HepG2 (cell line): ENCODE results near the gene TLR9. TPM values are rescaled to one million over a fixed set of nuclear protein-coding genes. Genes with fewer than 3 reads are reported as not detected.
A peak's percentile ranks its signal among the peaks of the same experiment; 100 is the strongest.

Source experiments
- ATAC-seq: fragments of 200-7000 bp; cut with Tn5 transposase; 3 replicates; pipeline ENCODE4 v1.9.1; 2020; ENCODE audit warnings: mild to moderate bottlenecking, moderate library complexity
- BruUV-seq: library from RNA; stranded (reverse); fragments of 400-500 nt; replicated peaks from 2 replicates; lab custom pipeline; 2021; lab: Mats Ljungman, UMichigan
- CTCF ChIA-PET: fragments of 300-600 bp; formaldehyde crosslinking; extraction: SDS; loops from one replicate; lab custom pipeline; 2021; ENCODE audit warnings: low total read pairs, inconsistent platforms, low intra/inter-chr PET ratio; lab: Yijun Ruan, JAX
- POLR2A ChIA-PET: fragments of 350-600 bp; sonication (Branson Sonifier 250); formaldehyde crosslinking; loops from one replicate; lab custom pipeline; 2020; ENCODE audit warnings: antibody characterized with exemption, inconsistent platforms; lab: Yijun Ruan, JAX
- DNase-seq: peaks from one replicate; pipeline ENCODE4 v3.0.0-alpha.2; 2015; ENCODE audit warnings: low spot score
- FAIRE-seq: peaks from 3 replicates; lab custom pipeline; 2011; peaks lifted over from hg19 to GRCh38; lab: Jason Lieb, UNC
- H2AFZ ChIP-seq: one replicate; pipeline ENCODE4 v1.6.1; 2011; ENCODE audit warnings: low read length, inconsistent platforms
- H3K27ac ChIP-seq: fragments of 300-600 bp; 3 replicates; pipeline ENCODE4 v1.8.0; 2011; ENCODE audit warnings: mixed run types, mild to moderate bottlenecking, mixed read lengths, low read length, inconsistent platforms; ENCODE audit not compliant: insufficient read depth; ENCODE audit errors: extremely low read length
- H3K27me3 ChIP-seq, 2 experiments: fragments of 200-600 bp in 1 of 2; 2 replicates in 1 of 2; 3 replicates in 1 of 2; pipeline versions ENCODE4 v1.6.0 to v1.8.0; 2011; ENCODE audit warnings: low read length in 2 of 2, mild to moderate bottlenecking in 2 of 2, moderate library complexity in 2 of 2, inconsistent platforms in 1 of 2; ENCODE audit not compliant: insufficient read depth in 2 of 2, control insufficient read depth in 1 of 2
- H3K36me3 ChIP-seq, 2 experiments: fragments of 200-600 bp in 1 of 2; replicated peaks in 1 of 2; 2 replicates in 1 of 2; 3 replicates in 1 of 2; pipeline versions ENCODE4 v1.5.1 to v1.8.0; 2011; ENCODE audit warnings: low read length in 2 of 2, inconsistent platforms in 1 of 2; ENCODE audit not compliant: insufficient read depth in 2 of 2, control insufficient read depth in 1 of 2
- H3K4me1 ChIP-seq: 2 replicates; pipeline ENCODE4 v1.5.1; 2012; ENCODE audit warnings: low read length, inconsistent platforms; ENCODE audit not compliant: insufficient read depth
- H3K4me2 ChIP-seq: 2 replicates; pipeline ENCODE4 v1.6.0; 2011; ENCODE audit warnings: low read depth, low read length, inconsistent platforms
- H3K4me3 ChIP-seq, 3 experiments: fragments of 200-600 bp in 1 of 3; sonication (generic), shearing (Covaris generic) in 1 of 3; replicated peaks in 1 of 3; 2 replicates each; pipeline ENCODE4 v1.5.1; 2011 to 2016; ENCODE audit warnings: low read length in 3 of 3, inconsistent platforms in 2 of 3, low read depth in 2 of 3, mild to moderate bottlenecking in 2 of 3, control low read depth in 1 of 3, mixed read lengths in 1 of 3; ENCODE audit not compliant: insufficient read depth in 1 of 3
- H3K79me2 ChIP-seq: one replicate; pipeline ENCODE4 v1.6.1; 2011; ENCODE audit warnings: low read length, inconsistent platforms; ENCODE audit not compliant: insufficient read depth
- H3K9ac ChIP-seq: 2 replicates; pipeline ENCODE4 v1.6.0; 2011; ENCODE audit warnings: mild to moderate bottlenecking, low read depth, low read length, inconsistent platforms; ENCODE audit not compliant: insufficient read depth
- H3K9me3 ChIP-seq: 2 replicates; pipeline ENCODE4 v1.5.1; 2012; ENCODE audit warnings: mild to moderate bottlenecking, low read length
- H4K20me1 ChIP-seq: 2 replicates; pipeline ENCODE4 v1.6.0; 2011; ENCODE audit warnings: inconsistent platforms, mild to moderate bottlenecking, low read length, moderate library complexity; ENCODE audit not compliant: insufficient read depth
- ASH2L ChIP-seq: fragments of 300-600, 200-600 bp; sonication (generic); IDR thresholded peaks from 2 replicates; pipeline ENCODE4 v1.7.0; 2017; ENCODE audit warnings: low read depth, mild to moderate bottlenecking, moderate library complexity, mixed read lengths, low read length; ENCODE audit not compliant: insufficient read length
- CTCF ChIP-seq: sonication (generic); formaldehyde crosslinking; IDR thresholded peaks from 2 replicates; pipeline ENCODE4 v1.5.0; 2020; ENCODE audit warnings: mild to moderate bottlenecking, missing genetic modification reagents, moderate library complexity
- HOXD1 ChIP-seq: sonication (generic); formaldehyde crosslinking; IDR thresholded peaks from 2 replicates; pipeline ENCODE4 v1.5.0; 2020; ENCODE audit warnings: missing genetic modification reagents
- MAF1 ChIP-seq: sonication (generic); formaldehyde crosslinking; IDR thresholded peaks from 2 replicates; pipeline ENCODE4 v1.5.0; 2020; ENCODE audit warnings: missing genetic modification reagents, borderline replicate concordance
- MXI1 ChIP-seq: IDR thresholded peaks from 3 replicates; pipeline ENCODE4 v1.6.1; 2012; ENCODE audit warnings: low read depth, low read length, inconsistent platforms, borderline replicate concordance
- NFYB ChIP-seq: sonication (generic); formaldehyde crosslinking; IDR thresholded peaks from 2 replicates; pipeline ENCODE4 v1.4.0; 2020; ENCODE audit warnings: missing genetic modification reagents
- STAT5B ChIP-seq: sonication (generic); formaldehyde crosslinking; IDR thresholded peaks from 2 replicates; pipeline ENCODE4 v1.4.0; 2020; ENCODE audit warnings: missing genetic modification reagents
- TMF1 ChIP-seq: sonication (generic); formaldehyde crosslinking; IDR thresholded peaks from 2 replicates; pipeline ENCODE4 v1.8.1; 2022; ENCODE audit warnings: low read depth, missing genetic modification reagents
- TRIM24 ChIP-seq: sonication (generic); formaldehyde crosslinking; IDR thresholded peaks from 2 replicates; pipeline ENCODE4 v1.8.0; 2022; ENCODE audit warnings: mild to moderate bottlenecking, missing genetic modification reagents
- ZBTB20 ChIP-seq: sonication (generic); formaldehyde crosslinking; IDR thresholded peaks from 2 replicates; pipeline ENCODE4 v1.8.1; 2023; ENCODE audit warnings: missing genetic modification reagents, low read depth, mild to moderate bottlenecking, borderline replicate concordance
- ZBTB38 ChIP-seq: sonication (generic); formaldehyde crosslinking; IDR thresholded peaks from 2 replicates; pipeline ENCODE4 v1.5.1; 2020; ENCODE audit warnings: mild to moderate bottlenecking, missing genetic modification reagents
- ZNF234 ChIP-seq: sonication (generic); formaldehyde crosslinking; conservative IDR thresholded peaks from 2 replicates; pipeline ENCODE4 v1.5.1; 2020; ENCODE audit warnings: mild to moderate bottlenecking, missing genetic modification reagents
- ZNF451 ChIP-seq: sonication (generic); formaldehyde crosslinking; IDR thresholded peaks from 2 replicates; pipeline ENCODE4 v1.5.0; 2020; ENCODE audit warnings: mild to moderate bottlenecking, missing genetic modification reagents
- ZNF552 ChIP-seq: sonication (generic); formaldehyde crosslinking; IDR thresholded peaks from 2 replicates; pipeline ENCODE4 v1.9.0; 2022; ENCODE audit warnings: missing genetic modification reagents, mild to moderate bottlenecking, borderline replicate concordance
- ZNF572 ChIP-seq: sonication (generic); formaldehyde crosslinking; IDR thresholded peaks from 2 replicates; pipeline ENCODE4 v1.5.1; 2020; ENCODE audit warnings: mild to moderate bottlenecking, missing genetic modification reagents
- ZNF687 ChIP-seq: sonication (generic); formaldehyde crosslinking; IDR thresholded peaks from 2 replicates; pipeline ENCODE4 v1.5.1; 2020; ENCODE audit warnings: mild to moderate bottlenecking, missing genetic modification reagents, moderate library complexity
- ZNF766 ChIP-seq: sonication (generic); formaldehyde crosslinking; IDR thresholded peaks from 2 replicates; pipeline ENCODE4 v1.5.0; 2020; ENCODE audit warnings: missing genetic modification reagents, borderline replicate concordance
- WGBS: methylation state at CpG from one replicate; pipeline ENCODE4 v1.1.6; 2017; ENCODE audit warnings: low lambda C conversion rate; 5-methylcytosine and 5-hydroxymethylcytosine counted together
- in situ Hi-C: cut with HindIII; loops from 2 replicates; pipeline ENCODE4 v1.10.0; 2017; ENCODE audit warnings: low pct_unique_long_range_greater_than_20kb; ENCODE audit not compliant: extremely low pct_ligation_motif_present
- intact Hi-C: fragments of 100-400 bp; cut with micrococcal nuclease; formaldehyde crosslinking; loops from one replicate; pipeline ENCODE4 v1.10.0; 2022; ENCODE audit not compliant: unreplicated experiment
- polyA plus RNA-seq, 8 experiments: library from polyadenylated mRNA; depleted of rRNA in 3 of 8; stranded (reverse) in 7 of 8; unstranded in 1 of 8; fragments of >200 nt; fragmentation: Illumina TruSeq in 4 of 8; extraction: Trizol in 4 of 8; gene quantifications; 2 replicates each; pipeline versions ENCODE4 v1.2.1 to v1.2.3, GENCODE V29; 2011 to 2016; ENCODE audit warnings: low read depth in 4 of 8, missing spikeins in 1 of 8, mixed read lengths in 1 of 8; ENCODE audit not compliant: insufficient read depth in 1 of 8
- total RNA-seq, 5 experiments: library from RNA; depleted of rRNA; stranded (reverse); fragments of >200 nt; fragmentation: Illumina TruSeq; extraction: Trizol; gene quantifications; 2 replicates each; pipeline ENCODE4 v1.2.3, GENCODE V29; 2016; ENCODE audit warnings: low read depth in 1 of 5
- TF ChIP-seq, protein P1 (sequence below): sonication (generic); formaldehyde crosslinking; IDR thresholded peaks from 2 replicates; pipeline ENCODE4 v1.4.0; 2020; ENCODE audit warnings: mild to moderate bottlenecking, missing genetic modification reagents

The TLR9 gene
- total and polyA plus RNA-seq, 2 of the 13 experiments (the other 11 are each of a cell fraction or from before 2014, with no cell fraction given): not detected

DNA sequence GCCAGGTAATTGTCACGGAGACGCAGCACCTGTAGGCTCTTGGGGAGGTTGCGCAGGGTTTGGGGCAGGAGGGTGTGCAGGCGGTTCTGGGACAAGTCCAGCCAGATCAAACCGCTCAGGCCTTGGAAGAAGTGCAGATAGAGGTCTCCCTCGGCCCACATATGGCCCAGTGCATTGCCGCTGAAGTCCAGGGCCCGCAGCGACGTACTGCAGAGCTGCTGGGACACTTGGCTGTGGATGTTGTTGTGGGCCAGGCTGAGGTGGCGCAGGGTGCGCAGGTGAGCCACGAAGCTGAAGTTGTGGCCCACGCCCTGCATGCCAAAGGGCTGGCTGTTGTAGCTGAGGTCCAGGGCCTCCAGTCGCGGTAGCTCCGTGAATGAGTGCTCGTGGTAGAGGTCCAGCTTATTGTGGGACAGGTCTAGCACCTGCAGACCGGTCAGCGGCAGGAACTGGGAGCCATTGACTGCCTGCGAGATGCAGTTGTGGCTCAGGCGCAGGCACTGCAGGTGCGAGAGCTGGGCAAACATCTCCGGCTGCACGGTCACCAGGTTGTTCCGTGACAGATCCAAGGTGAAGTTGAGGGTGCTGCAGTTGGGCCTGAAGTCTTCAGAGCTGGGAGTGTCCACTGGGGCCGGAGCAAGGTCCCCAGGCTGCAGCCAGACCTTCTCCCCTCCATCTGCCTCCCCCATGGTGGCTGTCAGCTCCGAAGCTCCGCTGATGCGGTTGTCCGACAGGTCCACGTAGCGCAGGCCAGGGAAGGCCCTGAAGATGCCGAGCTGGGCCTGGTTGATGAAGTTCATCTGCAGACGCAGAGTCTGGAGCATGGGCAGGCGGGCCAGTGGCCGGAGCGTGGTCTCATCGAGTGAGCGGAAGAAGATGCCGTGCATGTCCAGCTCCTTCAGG, 2.9 kb downstream of the TLR9 start:
- H3K9ac ChIP-seq: no peak overlapping the region
- BruUV-seq: no TSS peak
- H3K27me3 ChIP-seq: peaks cover 1 to 12% of the 10 kb centered on the region in 2 experiments; a peak in 4 of 5 replicates
- H3K27ac ChIP-seq: no peak overlapping the region
- no peak for FAIRE-seq
- intact Hi-C loops (loop anchor here (5.0 kb wide), 1 partner anchor 115 kb away; no protein-coding TSS in a partner anchor), in situ Hi-C loops (no loop called here)
- H3K4me1 ChIP-seq: peaks cover 38% of the 10 kb centered on the region
- CTCF ChIA-PET: interaction anchor here (2.6 kb wide), 1 partner anchor 117 kb away, joined by 15 read pairs; no protein-coding TSS in a partner anchor
- no peak for ATAC-seq
- DNase-seq: no peak
- no peaks in the 10 kb centered on the region for H4K20me1 ChIP-seq
- no peak overlapping the region for H3K4me3 ChIP-seq
- POLR2A ChIA-PET: interaction anchor here (2.7 kb wide), 1 partner anchor 15 kb away, joined by 12 read pairs; no protein-coding TSS in a partner anchor
- no peaks in the 10 kb centered on the region for H3K9me3 ChIP-seq
- no peaks in the 10 kb centered on the region for H3K79me2 ChIP-seq
- WGBS: 64% methylated on average over 26 of the region's 41 CpGs
- H3K4me2 ChIP-seq: no peak overlapping the region
- 0 out of 5 replicates have a peak, but pooled peaks cover 0 to 1% of the 10 kb centered on the region in 2 experiments for H3K36me3 ChIP-seq
- no peak overlapping the region for H2AFZ ChIP-seq
- TF ChIP-seq ZNF687 (CRISPR knock-in tag) (peak; percentile 20; the same call in 1 of the 2 replicates), TMF1 (CRISPR knock-in tag) (no peak), ZNF451 (CRISPR knock-in tag) (no peak), ZBTB20 (CRISPR knock-in tag) (no peak), NFYB (CRISPR knock-in tag) (no peak), MXI1 (no peak), TRIM24 (CRISPR knock-in tag) (no peak), MAF1 (CRISPR knock-in tag) (no peak), HOXD1 (CRISPR knock-in tag) (no peak), ZNF234 (CRISPR knock-in tag) (no peak), CTCF (CRISPR knock-in tag) (peak; percentile 37), ZBTB38 (CRISPR knock-in tag) (peak; percentile 48; the same call in 1 of the 2 replicates), ASH2L (no peak), ZNF552 (CRISPR knock-in tag) (no peak), ZNF766 (CRISPR knock-in tag) (no peak), STAT5B (CRISPR knock-in tag) (no peak), ZNF572 (CRISPR knock-in tag) (no peak)
- TF ChIP-seq, protein P1, sequence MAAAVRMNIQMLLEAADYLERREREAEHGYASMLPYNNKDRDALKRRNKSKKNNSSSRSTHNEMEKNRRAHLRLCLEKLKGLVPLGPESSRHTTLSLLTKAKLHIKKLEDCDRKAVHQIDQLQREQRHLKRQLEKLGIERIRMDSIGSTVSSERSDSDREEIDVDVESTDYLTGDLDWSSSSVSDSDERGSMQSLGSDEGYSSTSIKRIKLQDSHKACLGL: no peak
